GM21360 (cell line): ENCODE measurements around the gene RASA2.
"Not testable (repeated sequence)": the region's sequence is repeated elsewhere in the genome, so short reads cannot be mapped to it uniquely, and the experiment has no call there.

Experiments
- ATAC-seq: cut with Tn5 transposase; IDR thresholded peaks from one replicate; pipeline ENCODE4 v1.9.1; 2021; ENCODE audit warnings: mild to moderate bottlenecking, moderate library complexity; ENCODE audit not compliant: unreplicated experiment

The RASA2 gene

GRCh38 chr3:141529717-141530414, 43.0 kb downstream of the RASA2 start:
- ATAC-seq, result no peak

DNA sequence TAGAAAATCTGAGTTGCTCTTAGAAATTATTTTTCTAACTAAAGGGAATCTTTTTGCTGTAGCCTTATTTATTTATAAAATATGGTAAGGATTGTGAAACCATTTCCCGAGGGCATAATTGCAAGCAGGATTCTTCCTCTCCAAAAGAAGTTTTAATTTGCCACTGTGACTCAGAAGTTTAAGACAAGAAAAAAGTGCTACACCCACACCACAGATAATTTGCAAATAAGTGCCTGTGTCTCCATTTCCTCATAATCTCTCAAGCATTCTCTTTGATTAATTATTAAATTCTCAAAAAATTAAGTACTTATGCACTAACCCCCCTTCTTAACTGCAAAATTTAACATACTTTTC, 43.6 kb downstream of the RASA2 start:
- no peak for ATAC-seq

DNA sequence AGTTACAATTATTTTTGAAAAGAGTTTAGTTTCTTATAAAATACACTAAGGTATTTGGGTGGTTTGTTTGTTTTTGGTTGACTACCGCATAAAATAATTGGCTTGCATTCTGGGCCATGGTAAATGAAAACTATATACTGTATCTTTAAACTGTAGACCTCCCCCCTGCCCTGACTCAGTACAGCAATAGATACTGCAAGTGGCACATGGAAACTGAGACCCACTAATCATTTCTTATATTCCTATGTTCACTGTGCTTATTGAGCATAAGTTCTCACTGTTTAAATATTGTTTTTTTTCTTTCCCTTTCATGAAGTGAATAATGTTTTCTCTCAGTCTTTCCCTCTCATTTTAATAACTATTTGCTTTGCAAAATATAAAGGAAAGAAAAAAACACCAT, 45.8 kb downstream of the RASA2 start:
- ATAC-seq, result no peak

- not testable (repeated sequence) for ATAC-seq
These were observed 49.2 kb downstream of the RASA2 start for GRCh38 chr3:141536017-141536416.

GRCh38 chr3:141537856-141538255, 51.0 kb downstream of the RASA2 start:
- no peak for ATAC-seq

DNA sequence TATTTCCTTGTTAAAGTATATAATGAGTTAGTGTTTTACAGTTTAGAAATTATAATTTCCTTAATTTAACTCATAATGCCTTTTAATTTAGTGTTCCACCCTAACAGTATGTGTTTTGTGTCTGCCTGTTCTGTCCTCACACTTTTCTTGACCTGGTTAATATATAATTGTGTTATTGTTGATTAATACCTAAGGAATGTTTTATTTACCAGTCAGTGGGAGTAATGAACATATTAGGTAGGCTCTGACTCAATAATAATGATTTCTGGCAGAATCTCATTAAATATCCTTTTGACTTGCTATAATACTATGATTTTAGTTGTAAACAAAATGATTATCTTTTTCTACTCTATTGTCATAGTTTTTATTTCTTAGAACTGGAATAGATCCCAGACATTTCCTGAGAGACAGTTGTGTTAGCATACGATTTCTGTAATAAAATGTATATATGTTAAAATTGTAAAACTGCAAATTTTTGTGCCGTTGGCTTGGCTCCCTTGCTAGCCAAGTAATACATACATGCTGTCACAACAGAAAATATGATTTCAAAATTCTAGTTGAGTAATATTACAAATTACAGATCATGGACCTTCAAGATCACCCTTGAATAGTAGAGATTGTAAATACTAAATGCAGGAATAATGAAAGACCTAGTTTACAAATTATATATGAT, 51.9 kb downstream of the RASA2 start:
- no peak for ATAC-seq

DNA sequence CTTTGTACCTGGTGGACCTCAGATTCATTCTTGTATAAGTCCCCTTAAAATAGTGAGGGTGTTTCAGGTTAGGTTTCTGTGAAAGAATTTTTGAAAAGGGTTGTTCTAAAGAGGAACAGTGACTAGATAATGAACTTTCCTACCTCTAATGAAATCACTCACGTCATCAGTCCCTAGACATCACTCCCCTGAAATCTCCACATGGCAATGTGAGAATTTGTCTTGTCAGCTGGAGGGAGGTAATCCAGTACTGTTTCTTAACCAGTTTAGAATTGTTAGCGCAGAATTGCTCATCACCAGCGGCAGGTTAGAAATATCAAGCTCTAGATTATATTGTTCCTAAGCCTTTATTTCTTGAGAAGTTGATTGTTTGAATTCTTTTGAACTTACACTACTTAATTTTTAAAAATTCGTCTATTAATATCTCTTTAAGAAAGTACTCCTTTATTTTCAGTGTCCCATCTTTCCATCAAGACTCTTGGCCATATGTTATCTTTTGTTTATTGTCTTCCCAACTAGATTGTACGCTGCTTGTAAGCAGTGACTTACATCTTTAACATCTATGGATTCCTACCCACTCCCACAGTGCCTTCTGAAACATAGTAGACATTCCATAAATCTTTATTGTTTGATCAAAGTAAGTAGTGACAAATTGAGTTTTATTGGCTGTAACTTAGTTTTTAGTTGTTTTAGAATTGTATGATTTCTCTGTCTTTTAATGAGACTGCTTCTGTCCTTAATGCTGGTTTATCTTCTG, 52.8 kb downstream of the RASA2 start:
- no peak for ATAC-seq

DNA sequence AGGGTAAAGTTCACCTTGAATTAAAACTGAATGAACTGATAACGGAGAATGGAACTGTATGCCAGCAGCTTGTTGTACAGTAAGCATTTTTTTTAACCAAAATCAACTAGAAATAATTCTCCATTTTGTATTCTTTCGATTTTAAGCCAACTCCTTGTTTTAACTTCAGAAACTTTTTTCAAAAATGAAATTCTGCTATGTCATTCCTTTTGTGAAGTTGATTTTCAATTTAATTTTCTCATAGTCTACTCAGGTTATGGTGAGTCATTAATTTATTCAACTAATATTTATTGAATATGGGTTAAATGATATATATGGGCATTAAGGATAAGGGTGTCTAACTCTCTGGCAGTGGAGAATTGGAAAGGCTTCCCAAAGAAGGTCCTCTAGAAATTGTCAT, 53.7 kb downstream of the RASA2 start:
- no peak for ATAC-seq

DNA sequence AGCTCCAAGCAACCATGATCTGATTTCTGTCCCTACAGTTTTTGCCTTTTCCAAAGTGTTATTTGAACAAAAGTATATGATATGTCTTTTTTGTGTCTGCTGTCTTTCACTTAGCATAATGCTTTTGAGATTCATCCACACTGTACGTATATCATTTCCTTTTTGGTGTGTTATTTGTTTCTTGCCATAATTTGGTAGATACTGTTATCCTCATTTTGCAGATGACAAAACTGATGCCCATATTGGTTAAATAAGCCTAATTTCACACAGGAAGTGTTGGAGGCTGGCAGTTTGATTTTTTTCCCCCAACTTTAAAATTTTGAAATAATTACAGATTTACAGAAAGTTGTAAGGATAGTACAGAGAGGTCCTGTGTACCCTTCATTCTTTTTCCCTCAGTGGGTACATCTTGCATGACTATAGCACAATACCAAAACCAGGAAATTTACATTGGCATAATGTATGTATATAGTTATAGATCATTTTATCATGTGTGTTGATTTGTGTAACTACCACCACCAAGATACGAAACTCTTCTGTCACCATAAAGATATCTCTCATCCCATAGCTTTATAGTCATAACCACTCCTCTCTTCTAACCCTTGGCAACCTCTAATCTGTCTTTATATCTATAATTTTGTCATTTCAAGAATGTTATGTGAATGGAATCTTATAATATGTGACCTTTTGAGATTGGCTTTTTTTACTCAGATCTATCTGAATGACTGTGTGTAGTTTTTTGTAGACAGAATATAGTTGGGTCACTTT, 55.6 kb downstream of the RASA2 start:
- no peak for ATAC-seq

- ATAC-seq, result no peak
These were observed 56.2 kb downstream of the RASA2 start for GRCh38 chr3:141542989-141543388.

DNA sequence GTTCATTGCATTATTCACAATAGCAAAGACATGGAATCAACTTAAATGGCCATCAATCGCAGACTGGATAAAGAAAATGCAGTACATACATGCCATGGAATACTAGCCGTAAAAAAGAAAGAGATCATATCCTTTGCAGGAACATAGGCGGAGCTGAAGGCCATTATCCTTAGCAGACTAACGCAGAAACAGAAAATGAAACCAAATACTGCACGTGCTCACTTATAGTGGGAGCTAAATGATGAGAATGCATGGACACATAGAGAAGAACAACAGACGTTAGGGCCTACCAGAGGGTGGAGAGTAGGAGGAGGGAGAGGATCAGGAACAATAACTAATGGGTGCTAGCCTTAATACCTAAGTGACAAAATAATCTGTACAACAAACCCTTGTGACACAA, 57.9 kb downstream of the RASA2 start:
- no peak for ATAC-seq

GRCh38 chr3:141546081-141546480, 59.3 kb downstream of the RASA2 start:
- ATAC-seq, result no peak

GRCh38 chr3:141546586-141546985, 59.8 kb downstream of the RASA2 start:
- no peak for ATAC-seq

GRCh38 chr3:141547791-141548190, 61.0 kb downstream of the RASA2 start:
- ATAC-seq, result no peak

DNA sequence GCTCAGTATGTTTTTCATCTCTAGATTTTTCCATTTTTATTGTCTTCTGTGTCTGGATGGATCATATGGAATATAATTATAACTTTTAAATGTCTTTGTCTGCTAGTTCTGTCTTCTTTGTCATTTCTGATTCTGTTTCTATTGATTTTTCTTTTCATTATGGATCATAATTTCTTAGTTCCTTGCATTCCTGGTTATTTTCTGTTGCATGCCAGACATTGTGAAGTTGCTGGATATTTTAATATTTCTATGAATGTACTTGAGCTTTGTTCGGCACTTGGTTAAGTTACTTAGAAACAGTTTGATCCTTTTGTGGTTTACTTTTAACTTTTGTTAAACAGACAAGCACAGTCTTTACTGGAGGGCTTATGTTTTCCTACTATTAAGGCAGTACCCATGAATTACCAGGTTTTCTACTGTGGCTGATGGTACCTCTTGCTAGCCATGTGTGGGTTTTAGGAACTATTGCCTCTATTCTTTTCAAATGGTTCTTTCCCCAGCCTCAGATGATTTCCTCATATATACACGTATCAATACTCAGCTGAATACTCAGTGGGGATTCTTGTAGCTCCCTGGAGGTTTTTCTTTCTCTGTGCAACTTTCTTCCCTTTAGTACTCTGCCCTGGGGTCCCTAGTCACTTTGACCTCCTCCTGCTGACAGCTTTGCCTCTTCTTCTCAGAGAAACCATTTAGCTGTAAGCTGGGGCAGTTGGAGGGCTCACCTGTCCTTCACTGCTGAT, 64.3 kb downstream of the RASA2 start:
- no peak for ATAC-seq

DNA sequence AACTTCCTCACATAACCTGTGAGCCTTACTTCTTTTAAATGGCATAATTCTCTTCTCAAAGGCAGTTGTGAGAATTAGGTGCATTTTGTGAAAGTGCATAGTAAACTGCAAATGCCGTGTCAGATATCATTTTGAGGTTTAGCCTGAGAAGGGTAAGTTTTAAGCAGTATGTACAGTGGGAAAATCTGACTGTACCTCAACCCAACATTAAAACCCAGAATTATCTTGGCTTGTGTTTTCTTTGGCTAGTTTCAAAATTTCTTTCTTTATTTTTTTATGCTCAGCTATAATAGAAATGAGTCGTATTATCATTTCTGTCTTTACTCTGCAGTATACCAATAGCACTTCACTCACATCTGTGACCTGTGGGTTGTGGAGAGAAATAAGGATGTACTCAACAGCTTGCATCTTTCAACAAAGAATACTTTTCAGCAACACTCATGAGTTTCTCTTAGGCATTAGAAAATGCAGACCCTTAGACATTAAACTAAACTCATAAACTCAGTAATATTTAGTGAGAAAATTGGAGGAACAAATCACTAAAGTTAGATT, 65.7 kb downstream of the RASA2 start:
- no peak for ATAC-seq

- no peak for ATAC-seq
These were observed 66.2 kb downstream of the RASA2 start for GRCh38 chr3:141553055-141553454.

- ATAC-seq, result no peak
These were observed 69.2 kb downstream of the RASA2 start for GRCh38 chr3:141556034-141556433.

DNA sequence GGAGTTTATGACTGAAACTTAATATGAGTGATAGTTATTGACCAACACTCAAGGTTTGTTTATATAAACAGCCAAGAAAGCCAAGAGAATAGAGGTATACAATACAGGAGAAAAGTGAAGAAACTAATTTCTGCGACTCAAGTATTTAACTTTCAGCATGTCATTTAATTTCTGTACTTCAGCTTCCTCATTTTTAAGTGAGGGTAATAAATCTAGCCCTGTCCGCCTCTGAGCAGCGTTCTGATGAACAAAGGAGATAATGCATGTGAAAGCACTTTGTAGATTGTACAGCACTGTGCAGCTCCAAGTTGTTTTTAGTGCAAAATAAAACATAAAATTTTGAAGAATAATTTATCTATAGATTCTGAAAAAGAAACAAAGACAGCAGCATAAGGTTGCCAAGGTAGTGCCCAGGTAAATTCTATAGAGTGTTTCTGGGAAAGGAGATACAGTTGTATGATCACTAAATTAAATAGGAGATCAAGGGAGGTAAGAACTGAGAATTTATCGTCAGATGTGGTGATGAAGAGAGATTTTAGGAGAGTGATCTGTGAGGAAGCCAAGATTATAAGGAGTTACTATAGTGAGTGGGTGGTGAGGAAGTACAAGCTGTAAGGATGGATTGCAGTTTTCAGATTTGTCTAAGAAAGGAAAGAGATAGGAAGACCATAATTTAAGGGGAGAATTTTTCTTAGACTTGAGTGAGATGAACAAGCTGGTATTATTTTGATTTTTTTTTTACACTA, 71.3 kb downstream of the RASA2 start:
- no peak for ATAC-seq
